Forelimb muscle (tissue), 1 donor: ENCODE data around the gene CDKAL1. TPM values are rescaled to one million over a fixed set of nuclear protein-coding genes. Genes with fewer than 3 reads are reported as not detected.
"Not testable (repeated sequence)": the region's sequence is repeated elsewhere in the genome, so short reads cannot be mapped to it uniquely, and the experiment has no call there.

ENCODE experiments used
- DNase-seq: peaks from one replicate; pipeline ENCODE4 v3.0.0-alpha.2; 2013; ENCODE audit warnings: low read depth
- polyA plus RNA-seq: library from polyadenylated mRNA; unstranded; fragments of 120-200 nt; gene quantifications from one replicate; pipeline ENCODE4 v1.2.1, GENCODE V29; 2013; ENCODE audit not compliant: insufficient read length

Gene CDKAL1
- polyA plus RNA-seq, 1 donor = 12.7 TPM

- DNase-seq = no peak
These were observed 174.3 kb downstream of the CDKAL1 start for GRCh38 chr6:20708367-20709124.

- DNase-seq = no peak
These were observed 175.2 kb downstream of the CDKAL1 start for GRCh38 chr6:20709451-20709850.

- no peak for DNase-seq
These were observed 176.1 kb downstream of the CDKAL1 start for GRCh38 chr6:20710341-20710740.

GRCh38 chr6:20711518-20711917, 177.3 kb downstream of the CDKAL1 start:
- no peak for DNase-seq

GRCh38 chr6:20712011-20712410, 177.8 kb downstream of the CDKAL1 start:
- no peak for DNase-seq

- DNase-seq = no peak
These were observed 181.0 kb downstream of the CDKAL1 start for GRCh38 chr6:20715135-20715806.

- no peak for DNase-seq
These were observed 182.6 kb downstream of the CDKAL1 start for GRCh38 chr6:20716865-20717264.

- DNase-seq = no peak
These were observed 183.5 kb downstream of the CDKAL1 start for GRCh38 chr6:20717743-20718142.

GRCh38 chr6:20718705-20719653, 184.7 kb downstream of the CDKAL1 start:
- no peak for DNase-seq

GRCh38 chr6:20719980-20720379, 185.7 kb downstream of the CDKAL1 start:
- no peak for DNase-seq

- DNase-seq = not testable (repeated sequence)
These were observed 186.9 kb downstream of the CDKAL1 start for GRCh38 chr6:20721121-20721520.

- no peak for DNase-seq
These were observed 188.2 kb downstream of the CDKAL1 start for GRCh38 chr6:20722455-20722854.

- no peak for DNase-seq
These were observed 189.0 kb downstream of the CDKAL1 start for GRCh38 chr6:20723236-20723635.

GRCh38 chr6:20724443-20725190, 190.4 kb downstream of the CDKAL1 start:
- DNase-seq = no peak

- not testable (repeated sequence) for DNase-seq
These were observed 191.0 kb downstream of the CDKAL1 start for GRCh38 chr6:20725235-20725634.

GRCh38 chr6:20729086-20729485, 194.8 kb downstream of the CDKAL1 start:
- no peak for DNase-seq

GRCh38 chr6:20732362-20732761, 198.1 kb downstream of the CDKAL1 start:
- not testable (repeated sequence) for DNase-seq

GRCh38 chr6:20732896-20733295, 198.6 kb downstream of the CDKAL1 start:
- no peak for DNase-seq

GRCh38 chr6:20737912-20738311, 203.7 kb downstream of the CDKAL1 start:
- no peak for DNase-seq

GRCh38 chr6:20740088-20740487, 205.8 kb downstream of the CDKAL1 start:
- no peak for DNase-seq

- no peak for DNase-seq
These were observed 206.5 kb downstream of the CDKAL1 start for GRCh38 chr6:20740727-20741126.
